GM21381 (cell line): ENCODE results near the gene CSMD2.

ENCODE experiments used
- ATAC-seq: cut with Tn5 transposase; IDR thresholded peaks from one replicate; pipeline ENCODE4 v1.9.1; 2021; ENCODE audit warnings: mild to moderate bottlenecking, moderate library complexity; ENCODE audit not compliant: unreplicated experiment

CSMD2 gene

DNA sequence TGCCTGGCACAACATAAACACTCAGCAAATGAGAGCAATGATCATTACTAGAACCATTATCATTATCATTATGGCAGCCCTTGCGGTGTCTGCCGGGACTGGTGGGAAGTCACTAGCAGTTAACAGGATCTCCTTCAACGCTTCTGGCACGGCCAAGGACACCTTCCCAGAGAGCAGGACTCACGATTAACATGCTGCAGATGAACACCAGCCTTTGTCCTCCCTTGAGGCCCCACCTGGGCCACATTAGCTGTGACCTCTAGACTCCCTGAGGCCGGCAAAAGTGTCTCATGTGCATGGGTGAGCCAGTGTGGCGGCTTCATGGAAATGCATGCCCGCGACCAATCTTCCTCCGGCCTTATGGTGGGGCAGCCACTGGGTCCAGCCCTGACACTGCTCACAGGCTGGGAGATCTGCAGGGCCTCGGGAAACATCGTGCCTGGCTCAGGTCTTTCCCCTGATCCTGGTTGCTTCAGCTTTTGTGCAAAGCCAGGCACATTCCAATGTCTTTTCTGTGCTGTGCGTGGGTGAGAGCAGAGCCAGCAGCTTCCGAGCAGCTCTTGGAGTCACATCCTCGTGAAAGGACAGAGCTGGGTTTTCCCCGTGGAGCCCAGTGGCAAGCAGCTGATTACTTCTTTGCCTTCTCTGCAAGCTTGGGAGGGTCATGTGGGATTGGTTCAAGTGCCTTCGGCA, 193.9 kb downstream of the CSMD2 start:
- no peak for ATAC-seq

DNA sequence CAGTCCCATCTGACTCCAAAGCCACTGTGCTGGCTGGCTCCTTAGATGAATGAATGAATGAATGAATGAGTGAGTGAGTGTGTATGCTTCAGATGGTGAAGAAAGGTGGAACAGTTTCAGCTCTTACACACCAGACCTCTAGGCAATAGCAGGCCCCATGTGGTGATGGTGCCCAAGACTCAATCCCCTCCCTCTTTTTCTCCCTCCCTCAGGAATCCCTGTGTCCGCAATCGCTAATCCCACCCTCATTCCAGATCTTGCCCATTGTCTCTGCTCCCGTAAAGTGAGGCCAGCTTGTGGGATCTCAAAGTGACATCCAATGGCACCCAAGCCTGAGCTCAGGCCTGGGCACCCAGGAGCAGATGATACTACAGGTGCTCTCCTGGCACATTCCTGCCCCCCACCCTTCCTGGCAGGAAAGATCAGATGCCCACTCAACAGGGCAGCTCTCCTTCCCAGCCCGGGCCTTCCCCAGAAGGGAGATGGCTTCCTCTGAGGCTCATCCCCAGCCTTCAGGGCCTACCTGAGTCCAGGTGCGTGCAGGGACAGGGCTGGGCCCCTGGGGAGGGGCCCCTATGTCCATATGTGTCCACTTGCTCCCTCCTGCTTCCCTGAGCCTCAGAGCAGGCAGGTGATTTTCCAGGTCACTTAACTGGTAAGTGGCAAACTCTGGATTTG, 194.7 kb downstream of the CSMD2 start:
- no peak for ATAC-seq

DNA sequence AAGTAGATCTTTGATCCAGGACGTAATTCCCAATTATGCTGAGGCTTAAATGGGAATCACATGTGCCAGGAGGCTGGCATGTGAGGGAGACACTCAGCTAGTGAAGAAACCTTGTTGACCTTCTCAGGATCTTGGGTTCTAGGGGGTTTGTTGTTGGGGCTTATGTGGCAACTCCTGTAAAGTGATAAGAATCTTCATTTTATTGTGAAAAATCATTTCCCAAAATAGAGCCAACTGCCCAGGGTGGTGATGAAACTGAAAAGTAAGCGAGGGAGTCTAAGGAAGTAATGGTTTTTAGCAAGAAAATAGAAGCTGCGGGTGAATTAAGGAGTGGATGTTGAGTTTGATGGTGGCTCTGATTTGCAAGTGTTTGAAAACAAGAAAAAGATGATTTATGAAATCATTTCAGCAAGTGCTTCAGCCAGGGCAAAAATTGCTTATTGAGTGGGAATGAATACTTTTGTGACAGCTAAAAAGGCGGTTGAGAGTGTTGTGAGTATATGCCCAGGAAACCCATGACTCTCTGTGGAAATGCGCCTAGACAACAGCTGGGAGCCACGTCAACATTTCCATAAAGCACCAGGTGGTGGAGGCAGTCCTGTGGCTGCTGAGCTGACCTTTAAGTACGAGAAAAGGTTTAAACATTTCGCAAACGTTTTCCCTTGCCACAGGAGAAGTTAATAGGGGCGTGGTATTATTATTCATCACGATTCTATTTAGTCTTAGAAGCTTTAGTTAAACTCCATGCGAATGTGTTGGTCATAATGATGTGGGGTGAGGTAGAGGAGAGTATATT, 198.5 kb downstream of the CSMD2 start:
- ATAC-seq: no peak

DNA sequence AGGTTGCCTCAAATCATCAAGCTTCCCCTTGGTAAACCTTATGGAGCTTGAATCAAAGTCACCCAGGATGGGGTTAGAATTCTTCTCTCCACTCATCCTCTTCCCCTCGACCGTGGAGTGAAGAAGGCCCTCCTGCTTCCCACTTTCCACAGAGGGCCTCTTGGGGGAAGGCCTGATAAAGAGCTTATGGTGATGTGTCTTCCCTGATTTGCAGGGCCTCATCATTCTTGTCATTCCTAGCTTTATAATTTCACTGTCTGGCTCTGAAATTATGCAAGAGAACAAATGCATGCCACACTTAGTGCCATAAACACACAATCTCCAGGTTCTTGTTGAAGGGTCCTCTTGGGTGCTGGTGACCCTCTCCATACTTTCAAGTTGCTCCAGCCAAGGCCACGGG, 199.9 kb downstream of the CSMD2 start:
- no peak for ATAC-seq

DNA sequence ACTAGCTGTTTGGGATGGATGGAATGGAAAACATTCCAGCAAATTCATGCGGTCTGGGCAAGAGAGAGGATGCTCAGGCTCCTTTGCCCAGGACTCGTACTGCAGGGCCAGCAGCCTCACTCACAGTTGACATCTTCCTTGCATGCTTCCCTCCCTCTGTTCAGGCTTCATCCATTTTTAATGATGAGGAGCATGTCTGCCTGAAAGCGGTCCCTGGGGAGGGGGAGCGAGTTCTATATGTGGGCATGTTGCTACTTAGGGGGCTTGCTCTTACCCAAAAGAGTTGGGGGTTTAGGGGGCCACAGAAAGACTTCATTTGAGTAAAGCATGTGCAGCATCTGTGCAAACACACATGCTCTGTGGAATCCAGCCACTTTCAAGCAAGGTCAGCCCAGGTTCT, 203.0 kb downstream of the CSMD2 start:
- ATAC-seq: no peak

DNA sequence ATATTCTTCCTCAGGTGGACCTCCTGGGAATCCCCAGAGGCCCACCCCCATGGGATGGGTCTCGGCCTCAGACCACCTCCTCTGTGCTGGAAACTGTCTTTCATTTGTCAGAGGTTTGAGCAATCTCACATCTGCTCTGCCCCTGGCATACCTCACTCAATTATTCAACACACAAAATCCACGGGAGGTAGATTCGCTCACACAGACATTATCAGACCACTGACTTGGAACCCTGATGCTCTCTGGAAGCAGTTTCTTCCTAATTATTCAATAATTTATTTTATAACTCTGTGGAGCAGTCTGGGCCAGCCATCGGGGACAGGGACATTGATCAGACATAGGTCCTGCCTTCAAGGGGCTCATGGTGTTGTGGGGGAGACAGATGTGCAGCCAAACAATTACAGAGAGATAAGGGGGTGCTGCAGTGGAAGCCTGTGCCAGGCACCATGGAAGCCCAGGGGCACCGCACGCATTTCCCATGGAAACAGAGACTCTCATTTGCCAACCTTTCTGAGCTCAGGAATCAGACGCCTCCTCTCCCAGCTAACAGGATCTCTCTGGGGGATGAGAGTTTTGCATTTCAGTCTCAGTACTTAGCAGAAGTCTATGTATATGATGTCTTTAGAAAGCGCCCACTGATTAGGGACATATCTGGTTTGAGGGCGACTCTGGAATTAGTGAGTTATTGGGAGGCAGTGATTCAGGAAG, 204.7 kb downstream of the CSMD2 start:
- ATAC-seq: no peak

DNA sequence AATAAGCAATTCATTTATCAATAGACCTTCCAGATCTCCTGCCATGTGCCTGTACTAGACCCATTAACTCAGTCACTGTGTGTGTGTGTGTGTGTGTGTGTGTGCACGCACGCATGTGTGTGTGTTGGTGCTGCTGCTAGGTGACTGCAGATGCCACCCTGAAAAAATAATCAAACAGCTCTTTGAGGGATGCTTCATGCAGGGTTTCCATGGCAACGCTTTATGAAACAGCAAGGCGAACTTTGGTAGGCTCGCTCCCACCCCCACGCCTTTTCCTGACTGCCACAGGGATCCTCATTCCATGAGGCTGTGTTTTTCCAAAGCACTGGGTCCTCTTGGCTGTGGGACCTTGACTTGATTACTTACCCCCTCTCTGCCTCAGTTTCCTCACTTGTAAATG, 207.2 kb downstream of the CSMD2 start:
- no peak for ATAC-seq

DNA sequence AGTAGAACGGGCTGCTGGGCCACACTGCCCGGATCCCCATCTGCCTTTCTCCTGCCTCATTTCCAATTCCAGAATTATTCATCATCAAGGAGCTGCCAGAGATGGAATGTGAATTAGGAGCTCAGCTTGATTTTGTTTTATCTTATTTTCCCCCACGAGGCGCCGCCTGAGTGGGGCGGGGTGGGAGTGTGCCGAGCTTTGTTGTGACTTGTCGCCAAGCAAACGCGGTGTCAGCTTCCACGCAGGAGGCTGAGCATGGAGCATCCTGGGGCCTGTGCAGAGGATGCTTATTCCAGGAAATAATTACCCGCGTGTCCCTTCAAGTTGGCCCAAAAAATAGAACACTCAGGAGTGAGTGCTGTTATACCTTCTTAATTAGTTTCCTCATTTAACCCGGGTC, 209.9 kb downstream of the CSMD2 start:
- ATAC-seq: no peak

DNA sequence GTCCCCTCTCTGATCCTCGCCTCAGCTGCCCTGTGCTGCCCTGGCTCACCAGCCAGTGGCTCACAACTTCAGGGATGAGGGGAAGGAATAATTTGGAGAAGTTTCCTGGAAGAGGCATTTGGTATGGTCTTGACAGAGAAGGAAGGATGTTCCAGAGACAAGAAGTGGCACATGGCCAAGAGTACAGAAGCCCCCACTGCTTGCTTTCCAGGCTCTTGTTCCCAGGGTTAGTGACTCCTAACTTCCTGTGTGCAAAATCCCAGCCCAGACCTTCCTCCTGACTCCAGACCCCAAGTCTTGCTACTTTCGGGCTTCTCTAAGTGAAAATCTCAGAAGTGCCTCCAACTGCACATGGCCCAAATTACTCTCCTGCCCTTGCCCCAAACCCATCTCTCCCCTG, 215.5 kb downstream of the CSMD2 start:
- ATAC-seq: no peak

DNA sequence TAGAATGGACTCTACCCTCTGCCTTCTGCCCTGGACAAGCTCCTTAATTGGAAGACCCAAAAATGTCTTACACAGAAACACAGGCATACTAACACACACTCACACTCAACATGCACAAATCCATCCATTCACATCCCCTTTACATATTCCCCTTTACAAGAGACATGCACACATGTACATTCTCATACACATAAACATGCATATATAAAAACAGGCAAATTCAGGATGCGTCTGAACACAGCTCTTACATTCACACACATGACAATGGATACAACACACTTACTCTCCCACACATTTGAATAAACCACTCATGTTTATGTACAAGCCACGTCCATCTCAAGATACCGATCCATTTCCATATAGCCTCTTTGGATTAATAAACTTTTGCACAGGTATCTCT, 216.7 kb downstream of the CSMD2 start:
- ATAC-seq: no peak

DNA sequence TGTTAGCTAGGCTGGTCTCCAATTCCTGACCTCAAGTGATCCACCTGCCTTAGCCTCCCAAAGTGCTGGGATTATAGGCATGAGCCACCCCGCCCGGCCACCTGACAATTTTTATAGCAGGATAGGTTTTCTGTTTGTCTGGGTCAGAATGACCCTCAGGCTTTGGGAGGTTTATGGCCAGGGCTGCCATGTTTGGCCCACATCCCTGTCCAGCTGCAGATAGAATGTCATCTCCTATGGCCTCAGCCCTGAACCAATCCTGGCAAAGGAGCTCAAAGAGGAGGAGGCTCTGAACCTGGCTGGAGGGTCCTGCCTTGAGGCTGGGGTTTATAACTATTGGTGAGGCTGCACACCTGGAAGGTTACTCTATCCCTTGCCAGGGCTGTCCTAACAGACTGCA, 218.2 kb downstream of the CSMD2 start:
- ATAC-seq: no peak

DNA sequence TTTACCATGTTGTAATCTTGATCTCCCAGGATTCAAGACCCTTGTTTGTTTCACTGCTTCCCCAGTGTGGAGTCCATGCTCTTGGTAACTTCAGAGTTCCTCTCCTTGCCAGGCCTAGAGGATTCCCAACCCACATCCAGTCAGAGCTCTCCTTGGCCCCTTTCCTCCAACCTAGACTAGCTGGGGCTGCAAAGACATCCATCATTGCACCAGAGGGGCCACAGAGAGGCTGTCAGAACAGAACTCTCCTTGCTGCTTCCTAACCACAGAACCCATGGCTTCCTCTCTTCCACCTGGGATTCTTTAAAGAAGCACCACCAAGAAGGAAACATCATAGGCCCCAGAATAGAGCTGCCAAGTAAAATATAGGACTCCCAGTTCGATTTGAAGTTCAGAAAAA, 220.2 kb downstream of the CSMD2 start:
- ATAC-seq: no peak

DNA sequence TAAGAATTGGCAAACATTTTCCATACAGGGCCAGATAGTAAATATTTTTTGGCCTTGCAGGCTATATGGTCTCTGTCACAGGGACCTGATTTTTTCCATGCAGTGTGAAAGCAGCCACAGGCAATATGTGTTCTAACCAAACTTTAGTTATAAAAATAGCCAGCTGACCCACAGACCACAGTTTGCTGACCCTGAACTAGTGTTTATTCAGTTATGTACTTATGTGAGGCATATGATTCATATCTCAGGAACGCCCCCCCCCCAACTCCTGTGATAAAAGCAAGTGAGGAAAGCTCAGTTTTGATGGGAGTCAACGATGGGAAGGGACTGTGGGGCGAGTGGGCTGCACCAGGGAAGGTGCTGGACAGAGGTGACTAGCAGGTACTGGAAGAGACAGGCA, 221.1 kb downstream of the CSMD2 start:
- no peak for ATAC-seq

DNA sequence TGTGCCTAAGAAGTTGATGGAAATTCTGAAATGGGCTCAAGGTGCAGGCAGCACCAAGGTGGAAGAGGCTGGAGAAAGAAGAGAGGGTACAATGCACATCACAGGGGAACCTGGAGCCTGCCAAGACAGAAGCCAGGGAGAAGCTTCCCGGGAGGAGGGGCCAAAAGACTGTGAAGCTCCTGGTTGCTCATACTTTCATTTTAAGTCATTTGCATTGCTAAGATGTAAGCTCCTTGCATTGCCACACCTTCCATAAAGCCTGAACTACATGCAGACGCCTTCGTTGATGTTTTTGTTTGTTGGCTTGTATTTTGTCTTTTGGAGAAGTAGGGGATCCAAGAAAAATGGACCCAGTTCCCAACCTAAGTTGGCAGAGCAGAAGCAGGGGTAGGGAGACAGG, 232.2 kb downstream of the CSMD2 start:
- ATAC-seq: no peak

DNA sequence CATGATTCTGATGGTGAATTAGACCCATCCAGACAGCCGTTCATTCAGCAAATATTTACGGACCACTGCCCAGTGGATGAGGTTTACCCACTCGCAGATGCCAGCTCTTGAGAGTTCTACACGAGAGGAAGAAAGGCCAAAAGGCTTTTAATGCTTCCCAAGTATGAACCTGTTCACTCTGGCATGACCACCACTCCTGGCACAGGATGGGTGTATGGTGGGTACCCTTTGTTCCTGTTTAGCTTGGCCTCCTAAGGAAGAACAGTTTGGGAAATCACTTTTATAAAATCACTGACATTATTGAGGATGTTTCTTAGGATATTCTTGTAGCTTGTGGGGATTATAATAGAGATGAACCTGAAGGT, 233.9 kb downstream of the CSMD2 start:
- ATAC-seq: no peak

DNA sequence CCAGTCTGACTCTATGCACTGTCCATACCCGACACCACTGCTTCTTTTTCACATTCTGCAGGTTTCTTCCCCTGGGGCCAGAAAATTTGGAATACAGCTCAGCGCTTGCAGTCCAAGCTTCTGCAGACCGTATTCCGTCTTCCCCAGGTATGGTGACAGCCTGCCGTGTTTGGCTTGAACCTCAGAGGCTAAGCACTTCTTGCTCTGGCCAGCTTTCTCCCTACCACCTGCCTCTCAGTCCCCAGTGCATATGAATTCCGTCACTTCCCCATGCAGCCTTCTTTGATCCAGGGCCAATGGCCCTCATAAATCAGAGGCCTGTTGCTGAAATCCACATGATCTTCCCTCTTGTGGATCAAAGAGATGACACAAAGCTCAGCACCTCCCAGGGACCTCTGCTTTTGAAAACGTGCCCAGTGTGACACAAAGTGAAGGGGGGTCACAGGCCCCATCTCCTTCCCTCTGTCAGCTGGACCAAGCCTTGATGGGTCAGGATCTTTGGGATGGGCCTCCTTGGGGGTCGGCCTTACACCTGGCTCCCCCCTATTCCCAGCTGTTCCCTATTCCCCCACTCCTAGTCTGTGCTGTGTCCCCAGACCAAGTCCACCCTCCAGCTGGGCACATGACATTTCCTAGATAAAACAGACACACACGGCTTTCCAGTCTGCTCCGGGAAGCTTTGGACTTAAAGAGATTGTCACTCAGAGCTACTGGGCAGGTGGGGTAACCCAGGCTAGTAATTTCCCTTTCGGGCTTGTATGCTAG, 234.5 kb downstream of the CSMD2 start:
- ATAC-seq: no peak

DNA sequence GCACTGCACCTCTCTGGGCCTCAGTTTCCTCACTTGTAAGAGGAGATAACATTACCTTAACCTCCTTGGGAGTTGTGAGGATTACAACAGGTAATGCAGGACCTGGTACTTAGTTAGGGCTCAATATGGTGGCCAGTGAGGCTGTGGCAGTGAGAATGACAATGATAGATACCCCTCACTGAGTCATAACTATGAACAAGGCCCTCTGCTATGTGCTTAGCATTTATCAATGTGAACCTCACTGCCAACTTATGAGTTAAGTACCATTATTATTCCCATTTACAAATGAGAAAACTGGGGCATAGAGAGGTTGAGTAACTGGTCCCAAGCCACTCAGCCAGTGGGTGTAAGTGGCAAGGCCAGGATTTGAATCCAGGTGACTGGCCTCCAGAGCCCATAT, 236.8 kb downstream of the CSMD2 start:
- no peak for ATAC-seq

DNA sequence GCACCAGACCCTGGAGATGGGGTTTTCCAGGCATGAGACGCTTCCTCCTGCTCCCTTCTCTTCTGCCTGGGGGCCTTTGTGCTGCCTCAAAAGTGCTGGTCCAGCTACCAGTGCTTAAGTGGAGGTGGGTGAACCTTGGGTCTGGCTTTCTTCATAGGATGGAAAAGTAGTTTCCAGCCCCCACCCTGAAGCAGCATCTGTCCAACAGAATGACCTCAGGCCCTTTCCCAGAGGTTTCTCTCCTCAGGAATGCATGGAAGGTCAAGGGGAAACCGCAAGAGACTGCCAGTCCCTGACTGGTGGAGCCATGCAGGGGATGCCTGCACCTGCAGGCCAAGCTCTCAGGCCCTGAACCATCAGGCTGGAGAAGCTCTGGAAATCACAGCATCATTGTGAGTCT, 237.3 kb downstream of the CSMD2 start:
- no peak for ATAC-seq

DNA sequence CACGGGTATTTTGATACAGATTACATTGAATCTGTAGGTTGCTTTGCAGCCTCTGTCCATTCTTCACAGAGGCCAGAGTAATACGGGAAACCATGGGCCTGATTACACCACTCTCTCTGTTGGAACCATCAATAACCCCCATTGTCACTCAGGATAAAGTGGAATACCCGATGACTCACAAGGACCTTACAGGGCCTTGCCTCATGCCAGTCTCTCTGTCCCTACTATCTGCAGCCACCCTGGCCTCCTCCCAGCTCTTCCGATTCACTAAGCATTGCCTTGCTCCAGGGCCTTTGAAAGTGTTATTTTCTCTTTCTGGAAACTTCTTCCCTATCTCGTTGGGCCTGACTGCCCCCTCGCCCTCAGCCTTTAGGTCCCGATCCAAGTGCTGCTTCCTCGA, 239.4 kb downstream of the CSMD2 start:
- no peak for ATAC-seq

DNA sequence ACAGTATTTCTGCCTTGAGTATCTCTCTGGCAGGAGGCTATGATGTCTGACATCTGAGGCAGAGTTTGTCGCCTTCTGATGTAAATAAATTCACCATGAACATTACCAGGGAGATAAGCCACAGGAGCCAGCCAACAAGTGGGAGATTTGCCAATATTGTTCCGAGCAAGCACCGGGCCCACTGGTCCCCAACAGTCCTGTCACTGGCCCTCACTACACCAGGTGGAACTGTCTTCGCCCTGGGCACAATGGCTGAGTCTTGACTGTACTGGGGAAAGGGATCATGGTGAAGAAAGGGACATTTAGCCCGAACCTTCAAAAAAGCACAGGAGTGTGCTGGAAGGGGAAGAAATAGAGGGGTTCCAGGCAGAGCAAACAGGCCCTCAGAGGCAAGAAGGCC, 243.7 kb downstream of the CSMD2 start:
- no peak for ATAC-seq

DNA sequence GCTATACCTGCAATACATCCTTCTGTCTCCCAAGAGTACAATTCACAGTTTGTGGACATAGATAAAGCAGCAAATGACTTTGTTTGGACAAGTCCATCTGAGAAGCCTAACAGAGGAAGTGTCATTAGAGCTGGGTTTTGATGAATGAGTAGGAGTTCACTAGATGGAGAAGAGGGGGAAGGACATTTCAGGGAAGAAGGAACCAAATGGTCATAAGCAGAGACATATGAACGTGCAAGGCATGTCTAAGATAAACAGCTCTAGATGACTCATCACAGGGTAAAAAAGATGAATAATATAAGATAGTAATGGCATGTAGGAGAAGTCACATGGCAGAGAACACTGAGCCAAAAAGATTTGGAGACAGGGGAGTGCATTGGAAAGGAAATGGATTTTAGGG, 246.7 kb downstream of the CSMD2 start:
- no peak for ATAC-seq
